ENCODE data around the gene LRRIQ1. TPM values are rescaled to one million over a fixed set of nuclear protein-coding genes. Genes with fewer than 3 reads are reported as not detected.

Gene LRRIQ1
- total and polyA plus RNA-seq, 4 donors = 0.05 to 0.08 TPM; not detected in 2

DNA sequence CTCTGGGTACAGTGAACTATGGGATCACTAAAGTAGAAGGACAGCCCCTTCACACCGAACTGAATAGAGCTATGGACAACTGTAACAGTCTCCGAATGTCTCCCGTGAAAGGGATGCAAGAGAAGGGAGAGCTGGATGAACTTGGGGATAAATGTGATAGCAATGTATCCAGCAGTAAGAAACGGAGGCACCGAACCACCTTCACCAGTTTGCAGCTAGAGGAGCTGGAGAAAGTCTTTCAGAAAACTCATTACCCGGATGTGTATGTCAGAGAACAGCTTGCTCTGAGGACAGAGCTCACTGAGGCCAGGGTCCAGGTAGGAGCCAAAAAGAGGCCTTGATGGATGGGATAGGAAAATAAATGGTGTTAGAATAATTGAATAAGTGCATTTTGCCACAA is 247.4 kb downstream of the LRRIQ1 start:
- WGBS = 36% methylated on average over 6 of the region's 6 CpGs
- no peak overlapping the region for H3K9ac ChIP-seq (ENCODE audit: low read depth in 1 of 2, low read length in 2 of 2)
- H3K27ac ChIP-seq (ENCODE audit: low read depth in 1 of 2, low read length in 2 of 2) = no peak overlapping the region
- no peak for DNase-seq (ENCODE audit: low spot score)
- H3K9me3 ChIP-seq (ENCODE audit: control insufficient read depth in 4 of 4, low read length in 3 of 4) = no peaks in the 10 kb centered on the region
- H3K27me3 ChIP-seq (ENCODE audit: control insufficient read depth in 4 of 4, insufficient read depth in 4 of 4, low read length in 3 of 4) = peaks cover 0 to 20% (median 10%) of the 10 kb centered on the region in 4 donors
- no peak overlapping the region for H3K4me3 ChIP-seq (ENCODE audit: low read depth in 1 of 3, low read length in 3 of 3)
- TF ChIP-seq RAD21 (IDR thresholded peaks at IDR 0.05) (no peak), JUND (IDR thresholded peaks at IDR 0.05) (no peak), HNF4A (conservative IDR thresholded peaks at IDR 0.05) (no peak), FOXA2 (IDR thresholded peaks at IDR 0.05) (no peak), NR2F2 (IDR thresholded peaks at IDR 0.05) (no peak), HNF4G (IDR thresholded peaks at IDR 0.05) (no peak), GABPA (IDR thresholded peaks at IDR 0.05 in 1 of 2, conservative IDR thresholded peaks at IDR 0.05 in 1 of 2) (no peak), SP1 (IDR thresholded peaks at IDR 0.05) (no peak), YY1 (IDR thresholded peaks at IDR 0.05) (no peak), FOXA1 (IDR thresholded peaks at IDR 0.05) (no peak), TAF1 (conservative IDR thresholded peaks at IDR 0.05) (no peak), RXRA (IDR thresholded peaks at IDR 0.05) (no peak), EGR1 (IDR thresholded peaks at IDR 0.05; ENCODE audit: low read depth in 2 of 2) (no peak)
- TF ChIP-seq, protein P1, sequence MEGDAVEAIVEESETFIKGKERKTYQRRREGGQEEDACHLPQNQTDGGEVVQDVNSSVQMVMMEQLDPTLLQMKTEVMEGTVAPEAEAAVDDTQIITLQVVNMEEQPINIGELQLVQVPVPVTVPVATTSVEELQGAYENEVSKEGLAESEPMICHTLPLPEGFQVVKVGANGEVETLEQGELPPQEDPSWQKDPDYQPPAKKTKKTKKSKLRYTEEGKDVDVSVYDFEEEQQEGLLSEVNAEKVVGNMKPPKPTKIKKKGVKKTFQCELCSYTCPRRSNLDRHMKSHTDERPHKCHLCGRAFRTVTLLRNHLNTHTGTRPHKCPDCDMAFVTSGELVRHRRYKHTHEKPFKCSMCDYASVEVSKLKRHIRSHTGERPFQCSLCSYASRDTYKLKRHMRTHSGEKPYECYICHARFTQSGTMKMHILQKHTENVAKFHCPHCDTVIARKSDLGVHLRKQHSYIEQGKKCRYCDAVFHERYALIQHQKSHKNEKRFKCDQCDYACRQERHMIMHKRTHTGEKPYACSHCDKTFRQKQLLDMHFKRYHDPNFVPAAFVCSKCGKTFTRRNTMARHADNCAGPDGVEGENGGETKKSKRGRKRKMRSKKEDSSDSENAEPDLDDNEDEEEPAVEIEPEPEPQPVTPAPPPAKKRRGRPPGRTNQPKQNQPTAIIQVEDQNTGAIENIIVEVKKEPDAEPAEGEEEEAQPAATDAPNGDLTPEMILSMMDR (IDR thresholded peaks at IDR 0.05; ENCODE audit: low read depth, low read length, missing input control) = no peak
- TF ChIP-seq, protein P2, sequence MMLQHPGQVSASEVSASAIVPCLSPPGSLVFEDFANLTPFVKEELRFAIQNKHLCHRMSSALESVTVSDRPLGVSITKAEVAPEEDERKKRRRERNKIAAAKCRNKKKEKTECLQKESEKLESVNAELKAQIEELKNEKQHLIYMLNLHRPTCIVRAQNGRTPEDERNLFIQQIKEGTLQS (IDR thresholded peaks at IDR 0.05) = no peak
- TF ChIP-seq, protein P3, sequence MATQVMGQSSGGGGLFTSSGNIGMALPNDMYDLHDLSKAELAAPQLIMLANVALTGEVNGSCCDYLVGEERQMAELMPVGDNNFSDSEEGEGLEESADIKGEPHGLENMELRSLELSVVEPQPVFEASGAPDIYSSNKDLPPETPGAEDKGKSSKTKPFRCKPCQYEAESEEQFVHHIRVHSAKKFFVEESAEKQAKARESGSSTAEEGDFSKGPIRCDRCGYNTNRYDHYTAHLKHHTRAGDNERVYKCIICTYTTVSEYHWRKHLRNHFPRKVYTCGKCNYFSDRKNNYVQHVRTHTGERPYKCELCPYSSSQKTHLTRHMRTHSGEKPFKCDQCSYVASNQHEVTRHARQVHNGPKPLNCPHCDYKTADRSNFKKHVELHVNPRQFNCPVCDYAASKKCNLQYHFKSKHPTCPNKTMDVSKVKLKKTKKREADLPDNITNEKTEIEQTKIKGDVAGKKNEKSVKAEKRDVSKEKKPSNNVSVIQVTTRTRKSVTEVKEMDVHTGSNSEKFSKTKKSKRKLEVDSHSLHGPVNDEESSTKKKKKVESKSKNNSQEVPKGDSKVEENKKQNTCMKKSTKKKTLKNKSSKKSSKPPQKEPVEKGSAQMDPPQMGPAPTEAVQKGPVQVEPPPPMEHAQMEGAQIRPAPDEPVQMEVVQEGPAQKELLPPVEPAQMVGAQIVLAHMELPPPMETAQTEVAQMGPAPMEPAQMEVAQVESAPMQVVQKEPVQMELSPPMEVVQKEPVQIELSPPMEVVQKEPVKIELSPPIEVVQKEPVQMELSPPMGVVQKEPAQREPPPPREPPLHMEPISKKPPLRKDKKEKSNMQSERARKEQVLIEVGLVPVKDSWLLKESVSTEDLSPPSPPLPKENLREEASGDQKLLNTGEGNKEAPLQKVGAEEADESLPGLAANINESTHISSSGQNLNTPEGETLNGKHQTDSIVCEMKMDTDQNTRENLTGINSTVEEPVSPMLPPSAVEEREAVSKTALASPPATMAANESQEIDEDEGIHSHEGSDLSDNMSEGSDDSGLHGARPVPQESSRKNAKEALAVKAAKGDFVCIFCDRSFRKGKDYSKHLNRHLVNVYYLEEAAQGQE (IDR thresholded peaks at IDR 0.05) = no peak
- TF ChIP-seq, protein P4, sequence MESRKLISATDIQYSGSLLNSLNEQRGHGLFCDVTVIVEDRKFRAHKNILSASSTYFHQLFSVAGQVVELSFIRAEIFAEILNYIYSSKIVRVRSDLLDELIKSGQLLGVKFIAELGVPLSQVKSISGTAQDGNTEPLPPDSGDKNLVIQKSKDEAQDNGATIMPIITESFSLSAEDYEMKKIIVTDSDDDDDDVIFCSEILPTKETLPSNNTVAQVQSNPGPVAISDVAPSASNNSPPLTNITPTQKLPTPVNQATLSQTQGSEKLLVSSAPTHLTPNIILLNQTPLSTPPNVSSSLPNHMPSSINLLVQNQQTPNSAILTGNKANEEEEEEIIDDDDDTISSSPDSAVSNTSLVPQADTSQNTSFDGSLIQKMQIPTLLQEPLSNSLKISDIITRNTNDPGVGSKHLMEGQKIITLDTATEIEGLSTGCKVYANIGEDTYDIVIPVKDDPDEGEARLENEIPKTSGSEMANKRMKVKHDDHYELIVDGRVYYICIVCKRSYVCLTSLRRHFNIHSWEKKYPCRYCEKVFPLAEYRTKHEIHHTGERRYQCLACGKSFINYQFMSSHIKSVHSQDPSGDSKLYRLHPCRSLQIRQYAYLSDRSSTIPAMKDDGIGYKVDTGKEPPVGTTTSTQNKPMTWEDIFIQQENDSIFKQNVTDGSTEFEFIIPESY (IDR thresholded peaks at IDR 0.05) = no peak
- TF ChIP-seq, protein P5, sequence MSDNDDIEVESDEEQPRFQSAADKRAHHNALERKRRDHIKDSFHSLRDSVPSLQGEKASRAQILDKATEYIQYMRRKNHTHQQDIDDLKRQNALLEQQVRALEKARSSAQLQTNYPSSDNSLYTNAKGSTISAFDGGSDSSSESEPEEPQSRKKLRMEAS (IDR thresholded peaks at IDR 0.05) = no peak
- H3K4me1 ChIP-seq (ENCODE audit: control insufficient read depth in 4 of 4, insufficient read depth in 4 of 4, low read length in 3 of 4) = peaks cover 5 to 24% (median 12%) of the 10 kb centered on the region in 4 donors
- H3K36me3 ChIP-seq (ENCODE audit: control insufficient read depth in 4 of 4, insufficient read depth in 3 of 4, low read depth in 1 of 4, low read length in 3 of 4) = no peaks in the 10 kb centered on the region

Other genes with a start within 250 kb of the LRRIQ1 start
- not detected for gene SLC6A15, start 123.6 kb upstream of the LRRIQ1 start, total RNA-seq
- gene SLC6A15, start 123.6 kb upstream of the LRRIQ1 start, polyA plus RNA-seq = not detected
- gene TSPAN19, start 74 bp upstream of the LRRIQ1 start, total RNA-seq = not detected
- not detected for gene TSPAN19, start 74 bp upstream of the LRRIQ1 start, polyA plus RNA-seq
- not detected for gene ALX1, start 243.9 kb downstream of the LRRIQ1 start, total RNA-seq
- not detected for gene ALX1, start 243.9 kb downstream of the LRRIQ1 start, polyA plus RNA-seq

Data from liver (tissue), 9 donors.